Activated T-helper 17 cell treated with anti-CD3 and anti-CD28 coated beads, Interleukin-2, amount 50 U/mL, for 72 hours (primary cell): ENCODE data around the gene SYNM. TPM values are rescaled to one million over a fixed set of nuclear protein-coding genes. Genes with fewer than 3 reads are reported as not detected.

Source experiments
- ATAC-seq: fragments of 150-1000 bp; cut with Tn5 transposase; replicated peaks from 2 replicates; pipeline ENCODE4 v1.10.0; 2021; ENCODE audit warnings: mild to moderate bottlenecking, moderate library complexity
- H3K27ac Mint-ChIP-seq: one replicate; pipeline ENCODE4 v1.8.0; 2022; ENCODE audit warnings: mixed read lengths
- H3K27me3 Mint-ChIP-seq: one replicate; pipeline ENCODE4 v1.8.0; 2022; ENCODE audit warnings: mixed read lengths
- H3K36me3 Mint-ChIP-seq: one replicate; pipeline ENCODE4 v1.8.0; 2022; ENCODE audit warnings: low read depth, mild to moderate bottlenecking, mixed read lengths
- H3K4me1 Mint-ChIP-seq: one replicate; pipeline ENCODE4 v1.8.0; 2022; ENCODE audit warnings: mixed read lengths
- H3K4me3 Mint-ChIP-seq: one replicate; pipeline ENCODE4 v1.8.0; 2022; ENCODE audit warnings: mild to moderate bottlenecking, mixed read lengths
- H3K9me3 Mint-ChIP-seq: one replicate; pipeline ENCODE4 v1.8.0; 2022; ENCODE audit warnings: mixed read lengths
- total RNA-seq, 2 donors: library from RNA; stranded (reverse); gene quantifications; one replicate each; pipeline ENCODE4 v1.2.3, GENCODE V29; 2022

SYNM gene
- total RNA-seq, 2 donors from 2014 or later = 0.43 to 0.58 TPM

GRCh38 chr15:99180086-99180963, 75.4 kb downstream of the SYNM start:
- Mint-ChIP-seq H3K4me1 (no peaks in the 10 kb centered on the region), H3K36me3 (no peaks in the 10 kb centered on the region), H3K27ac (no peak overlapping the region), H3K27me3 (peaks cover 4% of the 10 kb centered on the region), H3K9me3 (no peaks in the 10 kb centered on the region), H3K4me3 (no peak overlapping the region)
- ATAC-seq = no peak

- no peak for ATAC-seq
- no peaks in the 10 kb centered on the region for H3K4me1 Mint-ChIP-seq
- H3K36me3 Mint-ChIP-seq = no peaks in the 10 kb centered on the region
- no peaks in the 10 kb centered on the region for H3K9me3 Mint-ChIP-seq
- no peak overlapping the region for H3K27ac Mint-ChIP-seq
- H3K4me3 Mint-ChIP-seq = no peak overlapping the region
- peaks cover 4% of the 10 kb centered on the region for H3K27me3 Mint-ChIP-seq
Measured at GRCh38 chr15:99180964-99181306, 76.1 kb downstream of the SYNM start.

- H3K4me1 Mint-ChIP-seq = no peaks in the 10 kb centered on the region
- no peak overlapping the region for H3K27ac Mint-ChIP-seq
- H3K4me3 Mint-ChIP-seq = no peak overlapping the region
- no peaks in the 10 kb centered on the region for H3K36me3 Mint-ChIP-seq
- H3K27me3 Mint-ChIP-seq = peaks cover 4% of the 10 kb centered on the region
- no peaks in the 10 kb centered on the region for H3K9me3 Mint-ChIP-seq
- ATAC-seq = no peak
Measured at GRCh38 chr15:99181545-99181971, 76.7 kb downstream of the SYNM start.

GRCh38 chr15:99182791-99183190, 77.9 kb downstream of the SYNM start:
- Mint-ChIP-seq H3K36me3 (no peaks in the 10 kb centered on the region), H3K4me1 (no peaks in the 10 kb centered on the region), H3K27ac (no peak overlapping the region), H3K4me3 (no peak overlapping the region), H3K9me3 (no peaks in the 10 kb centered on the region), H3K27me3 (peaks cover 4% of the 10 kb centered on the region)
- ATAC-seq = no peak

Other genes with a start within 250 kb of the SYNM start
- not detected for gene PGPEP1L, start 97.3 kb upstream of the SYNM start, total RNA-seq
- 1 to 10 TPM in 1 of 2 donors, under 1 TPM in 1; 0.67 to 2.5 TPM for gene TTC23, start 144.5 kb downstream of the SYNM start, total RNA-seq
- 10 to 100 TPM; 18.5 to 26.0 TPM for gene LRRC28, start 146.4 kb downstream of the SYNM start, total RNA-seq